NOMO-1 (cell line): ENCODE data around the gene ABCC11.
A peak's percentile ranks its signal among the peaks of the same experiment; 100 is the strongest.

ENCODE experiments used
- DNase-seq, 2 experiments: peaks; one replicate each; lab custom pipeline; 2025; ENCODE audit not compliant: unreplicated experiment in 2 of 2; lab: John Stamatoyannopoulos, UW

Gene ABCC11

GRCh38 chr16:48136547-48137360 lies 110.6 kb downstream of the ABCC11 start:
- DNase-seq: no peak

GRCh38 chr16:48133455-48134211 lies 113.7 kb downstream of the ABCC11 start:
- no peak for DNase-seq

- no peak for DNase-seq
Observed at GRCh38 chr16:48132696-48133095, 114.6 kb downstream of the ABCC11 start.

- no peak for DNase-seq
Observed at GRCh38 chr16:48131201-48131935, 116.0 kb downstream of the ABCC11 start.

- no peak for DNase-seq
Observed at GRCh38 chr16:48129926-48130325, 117.4 kb downstream of the ABCC11 start.

GRCh38 chr16:48128769-48129168 lies 118.6 kb downstream of the ABCC11 start:
- no peak for DNase-seq

GRCh38 chr16:48126801-48127644 lies 120.3 kb downstream of the ABCC11 start:
- DNase-seq: no peak

- DNase-seq: no peak
Observed at GRCh38 chr16:48125888-48126287, 121.5 kb downstream of the ABCC11 start.

GRCh38 chr16:48124266-48124665 lies 123.1 kb downstream of the ABCC11 start:
- no peak for DNase-seq

- DNase-seq: no peak
Observed at GRCh38 chr16:48123104-48123788, 124.1 kb downstream of the ABCC11 start.

- DNase-seq: no peak
Observed at GRCh38 chr16:48121276-48121675, 126.1 kb downstream of the ABCC11 start.

GRCh38 chr16:48118841-48119240 lies 128.5 kb downstream of the ABCC11 start:
- no peak for DNase-seq

- peak; percentile 17 to 30 for DNase-seq
Observed at GRCh38 chr16:48117217-48118105, 129.9 kb downstream of the ABCC11 start.
